ENCODE measurements around the gene TSBP1.

DNA sequence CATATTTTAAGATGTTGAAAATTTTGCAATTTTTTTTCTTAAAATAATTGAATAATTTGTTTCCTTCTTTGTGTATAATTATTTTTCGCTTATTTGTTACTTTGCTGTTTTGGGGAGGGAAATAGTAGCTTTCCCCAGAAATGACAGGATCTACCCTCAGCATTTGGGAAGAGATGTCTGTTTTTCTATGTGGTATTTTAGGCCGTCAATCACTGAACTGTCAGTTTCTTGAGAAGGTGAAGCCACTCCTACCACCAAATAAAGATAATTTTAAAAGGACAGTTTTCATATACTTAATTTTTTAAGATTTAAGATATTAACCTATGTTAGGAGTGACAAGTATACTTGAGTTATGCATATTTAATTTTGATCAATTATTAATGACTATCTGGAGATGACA is 31.5 kb downstream of the TSBP1 start:
- TF ChIP-seq CTCF (IDR thresholded peaks at IDR 0.05): no peak
- no peak for TF ChIP-seq POLR2A (IDR thresholded peaks at IDR 0.05)
